MCF 10A (cell line): ENCODE data around the gene ACAP2. TPM values are rescaled to one million over a fixed set of nuclear protein-coding genes. Genes with fewer than 3 reads are reported as not detected.
"Not testable (repeated sequence)": the region's sequence is repeated elsewhere in the genome, so short reads cannot be mapped to it uniquely, and the experiment has no call there.

Experiments
- BruUV-seq: library from RNA; stranded (reverse); fragments of 400-500 nt; replicated peaks from 2 replicates; lab custom pipeline; 2021; lab: Mats Ljungman, UMichigan
- CTCF ChIA-PET: fragments of 300-600 bp; sonication (Branson Sonifier 250); formaldehyde crosslinking; extraction: SDS; loops from one replicate; lab custom pipeline; 2021; ENCODE audit warnings: antibody characterized with exemption, inconsistent platforms; lab: Yijun Ruan, JAX
- POLR2A ChIA-PET: fragments of 300-600, 350-650 bp; sonication (Branson Sonifier 250); formaldehyde crosslinking; extraction: SDS; loops from one replicate; lab custom pipeline; 2020; ENCODE audit warnings: antibody characterized with exemption, inconsistent platforms; lab: Yijun Ruan, JAX
- DNase-seq: peaks from one replicate; pipeline ENCODE4 v3.0.0-alpha.2; 2018; ENCODE audit not compliant: unreplicated experiment
- H3K27ac Mint-ChIP-seq: one replicate; pipeline ENCODE4 v1.8.0; 2022; ENCODE audit warnings: mild to moderate bottlenecking, low read depth, mixed read lengths; ENCODE audit not compliant: unreplicated experiment
- H3K27me3 Mint-ChIP-seq: one replicate; pipeline ENCODE4 v1.8.0; 2022; ENCODE audit warnings: mixed read lengths; ENCODE audit not compliant: insufficient read depth, unreplicated experiment
- H3K36me3 Mint-ChIP-seq: one replicate; pipeline ENCODE4 v1.8.0; 2022; ENCODE audit warnings: mild to moderate bottlenecking, moderate library complexity, mixed read lengths; ENCODE audit not compliant: insufficient read depth, unreplicated experiment
- H3K4me1 Mint-ChIP-seq: one replicate; pipeline ENCODE4 v1.8.0; 2022; ENCODE audit warnings: mixed read lengths; ENCODE audit not compliant: insufficient read depth, unreplicated experiment
- H3K4me3 Mint-ChIP-seq: one replicate; pipeline ENCODE4 v1.8.0; 2022; ENCODE audit warnings: mild to moderate bottlenecking, moderate library complexity, mixed read lengths; ENCODE audit not compliant: unreplicated experiment
- H3K9me3 Mint-ChIP-seq: one replicate; pipeline ENCODE4 v1.8.0; 2022; ENCODE audit warnings: mixed read lengths; ENCODE audit not compliant: unreplicated experiment
- intact Hi-C: fragments of 100-400 bp; cut with micrococcal nuclease; formaldehyde crosslinking; loops from 2 replicates; pipeline ENCODE4 v1.14.1; 2022
- total RNA-seq: library from RNA; stranded (reverse); gene quantifications from 2 replicates; pipeline ENCODE4 v1.2.3, GENCODE V29; 2022
- TF ChIP-seq, protein P1 (sequence below): fragments of 200-600 bp; IDR thresholded peaks from one replicate; pipeline ENCODE4 v1.8.0; 2022; ENCODE audit warnings: antibody characterized with exemption, mild to moderate bottlenecking; ENCODE audit not compliant: unreplicated experiment

Gene ACAP2
- total RNA-seq, 1 experiment from 2014 or later = 53.2 TPM

DNA sequence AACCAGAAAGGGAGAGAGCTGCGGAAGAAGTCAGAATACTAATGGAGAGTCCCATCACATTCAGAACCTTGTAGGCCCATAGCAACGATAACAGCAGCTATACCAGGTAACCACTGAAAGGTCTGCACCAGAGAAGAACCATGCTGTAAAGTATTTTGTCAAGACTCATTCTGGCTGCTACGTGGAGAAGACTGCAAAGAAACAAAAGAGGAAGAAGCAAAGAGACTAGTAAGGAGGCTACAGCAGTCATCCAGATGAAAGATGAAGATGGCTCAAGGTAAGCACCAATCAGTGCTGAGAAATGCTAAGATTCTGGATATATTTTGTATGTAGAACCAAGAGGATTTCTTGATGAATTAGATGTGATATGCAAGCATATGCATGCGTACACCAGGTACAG is 39.6 kb downstream of the ACAP2 start:
- no TSS peak for BruUV-seq
- H3K27me3 Mint-ChIP-seq = no peaks in the 10 kb centered on the region
- peaks cover 7% of the 10 kb centered on the region for H3K36me3 Mint-ChIP-seq
- H3K4me3 Mint-ChIP-seq = no peak overlapping the region
- H3K9me3 Mint-ChIP-seq = peaks cover 5% of the 10 kb centered on the region
- ChIA-PET POLR2A (interaction anchor here (1.1 kb wide), 1 partner anchor 11 kb away, joined by 4 read pairs; no protein-coding TSS in a partner anchor), CTCF (no interaction called here)
- no peak overlapping the region for H3K27ac Mint-ChIP-seq
- intact Hi-C loops = no loop called here
- TF ChIP-seq, protein P1, sequence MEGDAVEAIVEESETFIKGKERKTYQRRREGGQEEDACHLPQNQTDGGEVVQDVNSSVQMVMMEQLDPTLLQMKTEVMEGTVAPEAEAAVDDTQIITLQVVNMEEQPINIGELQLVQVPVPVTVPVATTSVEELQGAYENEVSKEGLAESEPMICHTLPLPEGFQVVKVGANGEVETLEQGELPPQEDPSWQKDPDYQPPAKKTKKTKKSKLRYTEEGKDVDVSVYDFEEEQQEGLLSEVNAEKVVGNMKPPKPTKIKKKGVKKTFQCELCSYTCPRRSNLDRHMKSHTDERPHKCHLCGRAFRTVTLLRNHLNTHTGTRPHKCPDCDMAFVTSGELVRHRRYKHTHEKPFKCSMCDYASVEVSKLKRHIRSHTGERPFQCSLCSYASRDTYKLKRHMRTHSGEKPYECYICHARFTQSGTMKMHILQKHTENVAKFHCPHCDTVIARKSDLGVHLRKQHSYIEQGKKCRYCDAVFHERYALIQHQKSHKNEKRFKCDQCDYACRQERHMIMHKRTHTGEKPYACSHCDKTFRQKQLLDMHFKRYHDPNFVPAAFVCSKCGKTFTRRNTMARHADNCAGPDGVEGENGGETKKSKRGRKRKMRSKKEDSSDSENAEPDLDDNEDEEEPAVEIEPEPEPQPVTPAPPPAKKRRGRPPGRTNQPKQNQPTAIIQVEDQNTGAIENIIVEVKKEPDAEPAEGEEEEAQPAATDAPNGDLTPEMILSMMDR = no peak
- DNase-seq = no peak
- H3K4me1 Mint-ChIP-seq = no peaks in the 10 kb centered on the region

DNA sequence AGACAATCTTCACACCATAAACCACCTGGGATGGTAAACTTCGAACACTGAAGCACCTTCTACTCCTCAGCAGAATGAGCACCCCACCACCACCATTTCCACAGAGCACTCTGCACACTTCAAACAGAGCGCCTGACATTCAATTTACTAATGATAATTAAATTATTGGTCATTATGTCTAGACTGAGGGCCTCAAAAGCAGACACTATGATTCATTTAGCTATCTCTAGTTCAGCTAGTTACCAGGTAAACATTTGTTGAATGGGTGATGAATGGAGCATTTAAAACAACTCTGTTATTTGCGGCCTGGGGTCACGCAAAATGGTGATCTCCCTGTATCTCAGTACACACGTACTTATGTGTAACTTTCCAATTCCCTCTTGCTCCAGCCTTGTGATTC is 40.9 kb downstream of the ACAP2 start:
- H3K9me3 Mint-ChIP-seq = peaks cover 5% of the 10 kb centered on the region
- H3K4me3 Mint-ChIP-seq = no peak overlapping the region
- H3K36me3 Mint-ChIP-seq = peaks cover 7% of the 10 kb centered on the region
- CTCF ChIA-PET = interaction anchor here (0.6 kb wide), 1 partner anchor 1458 kb away, joined by 4 read pairs; no protein-coding TSS in a partner anchor
- no peak for DNase-seq
- POLR2A ChIA-PET = interaction anchor here (1.1 kb wide), 2 partner anchors 10 to 41 kb away, joined by 3 to 4 read pairs; partner anchors contain the start of gene ACAP2
- no peak overlapping the region for H3K27ac Mint-ChIP-seq
- H3K4me1 Mint-ChIP-seq = no peaks in the 10 kb centered on the region
- BruUV-seq = no TSS peak
- intact Hi-C loops = no loop called here
- no peaks in the 10 kb centered on the region for H3K27me3 Mint-ChIP-seq
- TF ChIP-seq, protein P1 = no peak

DNA sequence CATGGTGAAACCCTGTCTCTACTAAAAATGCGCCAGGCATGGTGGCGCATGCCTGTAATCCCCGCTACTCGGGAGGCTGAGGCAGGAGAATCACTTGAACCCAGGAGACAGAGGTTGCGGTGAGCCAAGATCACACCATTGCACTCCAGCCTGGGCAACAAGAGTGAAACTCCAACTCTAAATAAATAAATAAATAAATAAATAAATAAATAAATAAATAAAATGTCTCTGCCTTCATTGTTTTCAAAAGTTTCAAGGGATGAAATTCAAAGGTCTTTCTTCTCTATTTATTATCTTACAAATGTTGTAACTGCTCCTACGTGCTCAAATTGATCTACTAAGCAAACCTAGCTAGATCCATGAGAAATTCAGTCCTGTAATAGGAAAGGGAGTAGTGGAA is 44.4 kb downstream of the ACAP2 start:
- H3K9me3 Mint-ChIP-seq, H3K36me3 Mint-ChIP-seq, DNase-seq, H3K27me3 Mint-ChIP-seq, POLR2A ChIA-PET, BruUV-seq, CTCF ChIA-PET, H3K4me3 Mint-ChIP-seq, H3K27ac Mint-ChIP-seq, intact Hi-C loops: not testable (repeated sequence)
- peaks cover 11% of the 10 kb centered on the region for H3K4me1 Mint-ChIP-seq

DNA sequence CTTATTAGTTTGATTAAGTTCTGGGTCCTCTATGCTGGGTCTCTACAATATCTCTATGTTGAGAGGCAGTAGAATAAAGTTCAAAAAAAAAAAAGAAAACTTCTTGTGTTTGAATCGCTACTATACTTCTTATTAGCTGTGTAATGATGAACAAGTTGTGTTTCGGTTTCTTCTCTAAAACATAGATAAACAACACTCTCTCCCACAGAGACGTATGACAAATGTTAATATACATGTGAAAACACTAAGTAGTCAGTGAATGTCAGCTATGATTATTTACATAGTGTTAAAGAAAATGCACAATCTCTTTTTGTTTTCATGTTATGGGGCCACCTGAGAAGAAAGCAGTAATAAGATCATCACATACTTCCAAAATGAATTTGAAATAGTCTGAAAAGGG is 45.3 kb downstream of the ACAP2 start:
- no peak overlapping the region for H3K27ac Mint-ChIP-seq
- H3K4me1 Mint-ChIP-seq = peaks cover 11% of the 10 kb centered on the region

More for the DNA sequence above, 45.3 kb downstream of the ACAP2 start:
- no peaks in the 10 kb centered on the region for H3K9me3 Mint-ChIP-seq
- H3K4me3 Mint-ChIP-seq = no peak overlapping the region
- ChIA-PET POLR2A (interaction anchor here (1.0 to 1.5 kb wide), 2 partner anchors 9 to 145 kb away, joined by 3 to 5 read pairs; partner anchors contain the start of gene PPP1R2), CTCF (interaction anchor here (0.5 to 0.6 kb wide), 2 partner anchors 28 to 909 kb away, joined by 3 read pairs; no protein-coding TSS in a partner anchor)
- BruUV-seq = no TSS peak
- intact Hi-C loops = no loop called here
- H3K27me3 Mint-ChIP-seq = no peaks in the 10 kb centered on the region
- no peaks in the 10 kb centered on the region for H3K36me3 Mint-ChIP-seq
- no peak for DNase-seq
- TF ChIP-seq, protein P1 = no peak
